Gastroesophageal sphincter (tissue), 3 donors: ENCODE measurements around the gene HOXA4.

Experiments used
- CTCF ChIP-seq, 4 experiments: fragments of 200-600 bp in 2 of 4; fragments of 450-650 bp in 2 of 4; sonication (generic) in 1 of 4; IDR thresholded peaks; one replicate each; pipeline ENCODE4 v1.5.1; 2017 to 2019; ENCODE audit warnings: antibody characterized with exemption in 4 of 4, mild to moderate bottlenecking in 2 of 4, moderate library complexity in 2 of 4
- EP300 ChIP-seq: sonication (generic); formaldehyde crosslinking; IDR thresholded peaks from one replicate; pipeline ENCODE4 v1.6.1; 2017; ENCODE audit warnings: antibody characterized with exemption, mild to moderate bottlenecking
- POLR2A ChIP-seq, 2 donors: fragments of 450-650 bp; IDR thresholded peaks; one replicate each; pipeline ENCODE4 v1.6.1; 2017; ENCODE audit warnings: antibody characterized with exemption in 2 of 2, mild to moderate bottlenecking in 2 of 2, moderate library complexity in 1 of 2

- TF ChIP-seq EP300, result no peak
- TF ChIP-seq CTCF (IDR thresholded peaks at IDR 0.05), result peak in 3 of 4 experiments; percentile 78 to 95 (median 80)
- TF ChIP-seq POLR2A (IDR thresholded peaks at IDR 0.05), result no peak
Observed at GRCh38 chr7:27150568-27151340, 20.2 kb upstream of the HOXA4 start.
